ENCODE data around the gene INPP5A.

Gene INPP5A

GRCh38 chr10:132648072-132648850, 110.7 kb downstream of the INPP5A start:
- DNase-seq (ENCODE audit: low read depth in 1 of 2, low spot score in 1 of 2), result no peak
- Histone ChIP-seq H3K27ac (replicated peaks) (no peak overlapping the region), H3K4me3 (replicated peaks; ENCODE audit: insufficient read depth, low read length) (no peak overlapping the region), H3K27me3 (ENCODE audit: insufficient read depth, poor library complexity, severe bottlenecking) (no peaks in the 10 kb centered on the region)
- TF ChIP-seq GABPA (IDR thresholded peaks at IDR 0.05; ENCODE audit: low read depth) (no peak), POLR2AphosphoS5 (IDR thresholded peaks at IDR 0.05; ENCODE audit: low read depth) (no peak), SPI1 (IDR thresholded peaks at IDR 0.05; ENCODE audit: borderline replicate concordance, low read depth) (no peak)
- TF ChIP-seq, protein P1, sequence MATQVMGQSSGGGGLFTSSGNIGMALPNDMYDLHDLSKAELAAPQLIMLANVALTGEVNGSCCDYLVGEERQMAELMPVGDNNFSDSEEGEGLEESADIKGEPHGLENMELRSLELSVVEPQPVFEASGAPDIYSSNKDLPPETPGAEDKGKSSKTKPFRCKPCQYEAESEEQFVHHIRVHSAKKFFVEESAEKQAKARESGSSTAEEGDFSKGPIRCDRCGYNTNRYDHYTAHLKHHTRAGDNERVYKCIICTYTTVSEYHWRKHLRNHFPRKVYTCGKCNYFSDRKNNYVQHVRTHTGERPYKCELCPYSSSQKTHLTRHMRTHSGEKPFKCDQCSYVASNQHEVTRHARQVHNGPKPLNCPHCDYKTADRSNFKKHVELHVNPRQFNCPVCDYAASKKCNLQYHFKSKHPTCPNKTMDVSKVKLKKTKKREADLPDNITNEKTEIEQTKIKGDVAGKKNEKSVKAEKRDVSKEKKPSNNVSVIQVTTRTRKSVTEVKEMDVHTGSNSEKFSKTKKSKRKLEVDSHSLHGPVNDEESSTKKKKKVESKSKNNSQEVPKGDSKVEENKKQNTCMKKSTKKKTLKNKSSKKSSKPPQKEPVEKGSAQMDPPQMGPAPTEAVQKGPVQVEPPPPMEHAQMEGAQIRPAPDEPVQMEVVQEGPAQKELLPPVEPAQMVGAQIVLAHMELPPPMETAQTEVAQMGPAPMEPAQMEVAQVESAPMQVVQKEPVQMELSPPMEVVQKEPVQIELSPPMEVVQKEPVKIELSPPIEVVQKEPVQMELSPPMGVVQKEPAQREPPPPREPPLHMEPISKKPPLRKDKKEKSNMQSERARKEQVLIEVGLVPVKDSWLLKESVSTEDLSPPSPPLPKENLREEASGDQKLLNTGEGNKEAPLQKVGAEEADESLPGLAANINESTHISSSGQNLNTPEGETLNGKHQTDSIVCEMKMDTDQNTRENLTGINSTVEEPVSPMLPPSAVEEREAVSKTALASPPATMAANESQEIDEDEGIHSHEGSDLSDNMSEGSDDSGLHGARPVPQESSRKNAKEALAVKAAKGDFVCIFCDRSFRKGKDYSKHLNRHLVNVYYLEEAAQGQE (IDR thresholded peaks at IDR 0.05; ENCODE audit: insufficient replicate concordance, low read depth), result no peak
- TF ChIP-seq, protein P2, sequence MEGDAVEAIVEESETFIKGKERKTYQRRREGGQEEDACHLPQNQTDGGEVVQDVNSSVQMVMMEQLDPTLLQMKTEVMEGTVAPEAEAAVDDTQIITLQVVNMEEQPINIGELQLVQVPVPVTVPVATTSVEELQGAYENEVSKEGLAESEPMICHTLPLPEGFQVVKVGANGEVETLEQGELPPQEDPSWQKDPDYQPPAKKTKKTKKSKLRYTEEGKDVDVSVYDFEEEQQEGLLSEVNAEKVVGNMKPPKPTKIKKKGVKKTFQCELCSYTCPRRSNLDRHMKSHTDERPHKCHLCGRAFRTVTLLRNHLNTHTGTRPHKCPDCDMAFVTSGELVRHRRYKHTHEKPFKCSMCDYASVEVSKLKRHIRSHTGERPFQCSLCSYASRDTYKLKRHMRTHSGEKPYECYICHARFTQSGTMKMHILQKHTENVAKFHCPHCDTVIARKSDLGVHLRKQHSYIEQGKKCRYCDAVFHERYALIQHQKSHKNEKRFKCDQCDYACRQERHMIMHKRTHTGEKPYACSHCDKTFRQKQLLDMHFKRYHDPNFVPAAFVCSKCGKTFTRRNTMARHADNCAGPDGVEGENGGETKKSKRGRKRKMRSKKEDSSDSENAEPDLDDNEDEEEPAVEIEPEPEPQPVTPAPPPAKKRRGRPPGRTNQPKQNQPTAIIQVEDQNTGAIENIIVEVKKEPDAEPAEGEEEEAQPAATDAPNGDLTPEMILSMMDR (IDR thresholded peaks at IDR 0.05; ENCODE audit: insufficient read depth, low read length), result no peak

GRCh38 chr10:132648851-132649528, 111.4 kb downstream of the INPP5A start:
- TF ChIP-seq POLR2AphosphoS5 (IDR thresholded peaks at IDR 0.05; ENCODE audit: low read depth), result no peak
- TF ChIP-seq GABPA (IDR thresholded peaks at IDR 0.05; ENCODE audit: low read depth), result no peak
- TF ChIP-seq, protein P1 (IDR thresholded peaks at IDR 0.05; ENCODE audit: insufficient replicate concordance, low read depth), result no peak
- TF ChIP-seq SPI1 (IDR thresholded peaks at IDR 0.05; ENCODE audit: borderline replicate concordance, low read depth), result no peak
- TF ChIP-seq, protein P2 (IDR thresholded peaks at IDR 0.05; ENCODE audit: insufficient read depth, low read length), result no peak
- H3K4me3 ChIP-seq (replicated peaks; ENCODE audit: insufficient read depth, low read length), result no peak overlapping the region
- no peaks in the 10 kb centered on the region for H3K27me3 ChIP-seq (ENCODE audit: insufficient read depth, poor library complexity, severe bottlenecking)
- H3K27ac ChIP-seq (replicated peaks), result no peak overlapping the region
- DNase-seq (ENCODE audit: low read depth in 1 of 2, low spot score in 1 of 2), result no peak

GRCh38 chr10:132649651-132650360, 112.2 kb downstream of the INPP5A start:
- H3K4me3 ChIP-seq (replicated peaks; ENCODE audit: insufficient read depth, low read length), result no peak overlapping the region
- TF ChIP-seq POLR2AphosphoS5 (IDR thresholded peaks at IDR 0.05; ENCODE audit: low read depth) (no peak), GABPA (IDR thresholded peaks at IDR 0.05; ENCODE audit: low read depth) (no peak), SPI1 (IDR thresholded peaks at IDR 0.05; ENCODE audit: borderline replicate concordance, low read depth) (no peak)
- TF ChIP-seq, protein P1 (IDR thresholded peaks at IDR 0.05; ENCODE audit: insufficient replicate concordance, low read depth), result no peak
- TF ChIP-seq, protein P2 (IDR thresholded peaks at IDR 0.05; ENCODE audit: insufficient read depth, low read length), result no peak
- no peak overlapping the region for H3K27ac ChIP-seq (replicated peaks)
- no peaks in the 10 kb centered on the region for H3K27me3 ChIP-seq (ENCODE audit: insufficient read depth, poor library complexity, severe bottlenecking)
- no peak for DNase-seq (ENCODE audit: low read depth in 1 of 2, low spot score in 1 of 2)
